Measurements from ENCODE around the gene FRMD6. TPM values are rescaled to one million over a fixed set of nuclear protein-coding genes. Genes with fewer than 3 reads are reported as not detected.
A peak's percentile ranks its signal among the peaks of the same experiment; 100 is the strongest.

FRMD6 gene
- total RNA-seq, 6 experiments from 2014 or later: 379 to 565 (median 420) TPM

- H3K4me1 Mint-ChIP-seq (ENCODE audit: low read depth): peaks cover 96% of the 10 kb centered on the region
- no peaks in the 10 kb centered on the region; the same call in 1 of the 2 replicates for H3K27me3 Mint-ChIP-seq (ENCODE audit: insufficient read depth)
- peak overlapping the region; percentile 82 for H3K4me3 Mint-ChIP-seq
- H3K36me3 Mint-ChIP-seq (ENCODE audit: low read depth): peaks cover 4% of the 10 kb centered on the region; the same call in 1 of the 2 replicates
- H3K27ac Mint-ChIP-seq: peak overlapping the region; percentile 98
- no peaks in the 10 kb centered on the region for H3K9me3 Mint-ChIP-seq
- TF ChIP-seq CTCF (IDR thresholded peaks at IDR 0.05): no peak
- peak; percentile 95 for DNase-seq
These were observed 44.0 kb upstream of the FRMD6 start for GRCh38 chr14:51607711-51608110.

DNA sequence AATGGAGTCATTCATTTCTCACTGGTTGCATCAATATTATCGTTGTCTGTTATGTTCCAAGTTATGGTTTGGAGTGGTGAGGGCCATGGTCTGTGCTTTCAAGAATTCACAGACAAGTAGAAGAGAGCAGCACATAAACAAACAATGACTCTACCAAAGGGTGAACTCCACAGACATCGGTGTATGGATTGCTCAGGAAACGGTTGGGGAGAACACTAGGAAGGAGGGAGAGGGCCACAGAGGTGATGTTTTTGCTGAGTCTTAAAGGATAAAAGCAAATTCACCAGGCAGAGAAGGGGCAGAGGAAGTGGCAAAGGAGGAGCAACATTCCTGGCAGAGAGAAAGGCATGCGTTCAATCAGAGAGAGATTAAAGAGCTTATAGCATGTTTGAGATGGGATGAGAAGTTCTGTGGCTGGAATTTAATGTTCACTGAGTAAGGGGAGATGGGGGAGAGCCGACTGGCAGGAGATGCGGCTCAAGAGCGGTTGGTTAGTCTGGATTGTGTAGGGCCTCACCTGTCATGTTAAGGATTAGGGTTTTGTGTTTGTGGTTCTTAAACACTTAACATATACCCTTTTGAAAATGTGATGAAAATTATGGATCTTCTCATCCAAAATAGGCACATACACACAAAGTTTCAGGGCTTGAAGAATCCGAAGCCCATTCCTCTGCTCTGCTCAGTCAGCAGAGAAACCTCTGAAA lies 42.3 kb upstream of the FRMD6 start:
- DNase-seq: no peak
- Mint-ChIP-seq H3K4me3 (peak overlapping the region; percentile 22), H3K27ac (peak overlapping the region; percentile 98)

DNA sequence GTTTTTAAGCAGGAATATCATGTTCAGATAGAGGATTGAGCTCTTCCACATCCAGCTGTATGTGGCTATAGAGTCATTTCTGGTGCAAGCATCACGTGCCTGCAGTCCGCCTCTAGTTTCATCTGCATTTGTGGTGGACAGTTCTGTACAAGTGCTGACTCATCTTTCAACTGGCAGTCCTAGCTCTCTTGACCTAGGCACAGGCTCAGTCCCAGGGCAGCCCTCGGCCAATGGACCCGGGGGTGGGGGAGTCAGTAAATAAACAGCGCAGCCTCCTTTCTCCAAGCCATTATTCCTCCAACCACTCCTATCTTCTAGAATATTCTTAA lies 41.8 kb upstream of the FRMD6 start:
- no peaks in the 10 kb centered on the region for H3K27me3 Mint-ChIP-seq (ENCODE audit: insufficient read depth)
- peaks cover 94% of the 10 kb centered on the region for H3K4me1 Mint-ChIP-seq (ENCODE audit: low read depth)
- peak overlapping the region; percentile 98; the same call in 1 of the 2 replicates for H3K27ac Mint-ChIP-seq
- no peak overlapping the region for H3K4me3 Mint-ChIP-seq
- no peak for TF ChIP-seq CTCF (IDR thresholded peaks at IDR 0.05)
- H3K36me3 Mint-ChIP-seq (ENCODE audit: low read depth): peaks cover 4% of the 10 kb centered on the region; the same call in 1 of the 2 replicates
- DNase-seq: peak; percentile 53
- no peaks in the 10 kb centered on the region for H3K9me3 Mint-ChIP-seq

More for the DNA sequence above, 42.3 kb upstream of the FRMD6 start:
- no peak for TF ChIP-seq CTCF (IDR thresholded peaks at IDR 0.05)
- H3K27me3 Mint-ChIP-seq (ENCODE audit: insufficient read depth): no peaks in the 10 kb centered on the region; the same call in 1 of the 2 replicates
- H3K9me3 Mint-ChIP-seq: no peaks in the 10 kb centered on the region
- peaks cover 4% of the 10 kb centered on the region; the same call in 1 of the 2 replicates for H3K36me3 Mint-ChIP-seq (ENCODE audit: low read depth)
- H3K4me1 Mint-ChIP-seq (ENCODE audit: low read depth): peaks cover 94% of the 10 kb centered on the region

DNA sequence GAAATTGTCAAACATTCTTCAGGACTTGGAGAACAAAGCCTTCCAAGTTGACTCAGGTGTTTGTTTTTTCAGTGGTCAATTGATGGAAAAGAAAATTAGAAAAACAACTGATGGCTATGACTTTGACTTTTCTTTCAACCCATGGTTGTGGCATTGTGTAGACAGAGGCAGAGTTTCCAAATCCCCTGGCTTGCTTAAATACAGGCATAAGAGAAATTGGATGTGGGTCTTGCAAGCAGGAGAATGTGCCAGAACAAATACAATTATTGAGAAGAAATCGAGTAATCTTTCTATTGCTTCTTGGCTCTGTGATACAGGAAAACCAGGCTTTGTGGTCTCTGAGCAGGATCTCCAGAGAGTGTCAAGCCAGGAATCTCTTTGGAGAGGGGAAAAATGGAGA lies 40.9 kb upstream of the FRMD6 start:
- Mint-ChIP-seq H3K36me3 (ENCODE audit: low read depth) (peaks cover 4% of the 10 kb centered on the region; the same call in 1 of the 2 replicates), H3K4me3 (no peak overlapping the region), H3K9me3 (no peaks in the 10 kb centered on the region), H3K27ac (no peak overlapping the region; the same call in 1 of the 2 replicates), H3K27me3 (ENCODE audit: insufficient read depth) (no peaks in the 10 kb centered on the region), H3K4me1 (ENCODE audit: low read depth) (peaks cover 94% of the 10 kb centered on the region)
- DNase-seq: no peak
- TF ChIP-seq CTCF (IDR thresholded peaks at IDR 0.05): no peak

- H3K27me3 Mint-ChIP-seq (ENCODE audit: insufficient read depth): no peaks in the 10 kb centered on the region
- peaks cover 4% of the 10 kb centered on the region; the same call in 1 of the 2 replicates for H3K36me3 Mint-ChIP-seq (ENCODE audit: low read depth)
- H3K4me3 Mint-ChIP-seq: no peak overlapping the region
- no peak overlapping the region; the same call in 1 of the 2 replicates for H3K27ac Mint-ChIP-seq
- no peak for DNase-seq
- H3K4me1 Mint-ChIP-seq (ENCODE audit: low read depth): peaks cover 94% of the 10 kb centered on the region
- H3K9me3 Mint-ChIP-seq: no peaks in the 10 kb centered on the region
- no peak for TF ChIP-seq CTCF (IDR thresholded peaks at IDR 0.05)
These were observed 39.3 kb upstream of the FRMD6 start for GRCh38 chr14:51612449-51612848.
